ENCODE results near the gene MTCL1.

Gene MTCL1

GRCh38 chr18:8705238-8705960 lies at the start of gene MTCL1:
TSS of gene MTCL1 (plus strand) at chr18:8705556. CDS start at chr18:8705661, 105 bp downstream.
- DNase-seq (ENCODE audit: low read depth), result peak; percentile 10

DNA sequence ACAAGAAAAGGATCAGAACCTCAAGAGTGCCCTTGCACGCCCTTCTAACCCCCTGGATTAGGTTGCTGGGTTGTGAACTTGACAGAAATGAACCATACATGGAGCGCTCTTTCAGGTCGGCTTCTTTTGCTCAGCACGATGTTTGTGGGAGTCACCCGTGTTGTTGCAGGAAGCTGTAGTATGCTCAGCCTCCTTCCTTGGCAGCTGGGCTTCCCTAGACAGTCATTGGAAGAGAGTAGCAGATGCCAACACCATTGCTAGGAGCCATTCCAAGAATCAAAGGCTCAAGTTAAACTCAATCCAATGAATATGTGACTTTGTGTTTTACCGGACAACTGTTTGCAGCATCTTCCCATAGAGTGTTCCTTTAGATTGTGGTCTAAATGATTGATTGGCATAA lies 49.1 kb upstream of the MTCL1 start:
- DNase-seq (ENCODE audit: low read depth), result no peak

- DNase-seq (ENCODE audit: low read depth), result no peak
Observed at GRCh38 chr18:8657050-8657820, 48.1 kb upstream of the MTCL1 start.

DNA sequence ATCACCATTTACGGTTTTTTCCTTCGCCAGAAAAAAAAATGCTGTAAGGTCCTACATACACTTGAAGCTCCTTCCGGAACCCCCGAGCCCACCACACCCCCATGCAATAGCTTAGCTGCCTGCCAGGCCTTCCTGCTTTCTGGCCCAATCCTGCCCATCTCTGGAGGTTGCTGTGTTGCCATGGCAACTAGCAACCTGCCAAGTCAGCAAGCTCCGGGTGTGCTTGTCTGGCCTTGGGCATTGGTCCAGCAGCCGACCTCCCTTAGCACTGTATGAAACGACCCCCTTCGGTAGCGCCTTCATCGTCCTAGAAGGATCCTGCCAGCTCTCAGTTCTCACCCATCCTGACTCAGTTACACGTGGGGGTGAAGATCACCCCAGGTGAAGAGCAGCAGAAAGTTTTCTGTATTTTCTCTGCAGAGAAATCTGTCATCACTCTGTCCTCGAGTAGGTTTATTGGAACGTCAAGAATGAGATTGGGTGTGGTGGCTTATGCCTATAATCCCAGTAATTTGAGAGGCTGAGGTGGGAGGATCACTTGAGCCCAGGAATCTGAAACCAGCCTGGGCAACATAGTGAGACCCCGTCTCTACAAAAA lies 47.4 kb upstream of the MTCL1 start:
- DNase-seq (ENCODE audit: low read depth), result no peak

DNA sequence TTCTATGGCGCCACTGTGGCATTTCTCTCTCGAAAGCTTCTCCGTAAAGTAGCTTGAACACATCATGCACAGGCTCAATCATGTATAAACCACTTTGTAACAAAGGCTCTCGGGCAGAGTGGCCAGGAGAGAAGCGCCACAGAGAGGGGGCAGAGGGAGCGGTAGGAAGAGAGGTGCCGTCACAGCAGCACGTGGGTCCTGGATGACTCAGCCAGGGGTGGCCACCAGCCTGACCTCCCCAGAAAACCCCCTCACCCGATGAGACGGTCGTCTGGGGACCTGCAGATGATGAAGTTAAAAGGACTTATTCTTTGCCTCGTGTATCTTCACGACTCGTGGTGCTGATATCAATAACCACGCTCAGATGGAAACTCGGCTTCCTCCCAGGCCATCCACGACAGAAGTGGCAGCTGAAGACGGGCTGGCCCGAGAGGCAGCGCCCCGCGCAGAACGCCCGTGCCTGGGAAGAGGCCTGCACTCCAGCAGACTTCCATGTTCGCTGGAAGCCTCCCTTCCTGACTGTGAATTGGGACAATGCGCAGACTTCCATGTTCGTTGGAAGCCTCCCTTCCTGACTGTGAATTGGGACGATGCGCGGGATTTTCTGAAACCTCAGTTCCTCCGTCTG lies 46.4 kb upstream of the MTCL1 start:
- DNase-seq (ENCODE audit: low read depth), result no peak

- no peak for DNase-seq (ENCODE audit: low read depth)
Observed at GRCh38 chr18:8659609-8660242, 45.6 kb upstream of the MTCL1 start.

GRCh38 chr18:8660316-8660715 lies 45.0 kb upstream of the MTCL1 start:
- no peak for DNase-seq (ENCODE audit: low read depth)

DNA sequence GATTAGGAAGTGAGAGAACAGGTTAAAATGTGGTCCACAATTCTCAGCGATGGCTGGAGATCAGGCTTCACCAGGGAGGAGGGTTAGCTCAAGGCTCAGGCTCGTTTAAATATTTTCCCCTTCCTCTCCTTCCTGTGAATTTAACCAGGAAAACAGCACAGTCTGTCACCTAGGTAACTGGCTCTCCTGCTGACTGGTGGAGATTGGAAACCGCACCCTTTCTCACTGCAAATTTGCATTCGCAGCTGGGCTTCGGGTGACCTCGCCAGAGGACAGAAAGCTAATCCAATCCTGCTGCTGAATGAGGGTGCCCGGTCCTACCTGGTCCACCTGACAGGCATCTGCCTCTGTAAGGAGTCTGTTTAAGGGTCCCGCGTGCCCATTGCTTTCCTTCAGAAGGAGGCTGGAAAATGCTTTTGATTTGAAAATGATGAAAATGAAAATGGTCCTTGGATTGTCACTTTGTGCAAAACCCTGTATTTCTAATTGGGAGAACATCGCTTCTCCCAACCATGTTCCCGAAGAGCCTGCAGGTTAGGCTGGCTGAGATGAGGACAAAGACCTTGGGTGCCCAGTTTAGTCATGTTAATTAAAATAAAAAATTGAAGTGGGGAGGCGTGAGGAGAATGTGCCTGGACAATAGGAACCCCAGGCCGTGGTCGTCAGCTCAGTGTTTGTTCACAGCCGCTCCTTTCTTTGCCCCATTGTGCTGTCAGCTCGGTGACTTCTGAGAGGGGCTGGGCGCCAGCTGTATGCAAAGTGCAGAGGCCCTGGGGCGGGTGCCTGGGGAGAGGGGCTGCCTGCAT lies 43.4 kb upstream of the MTCL1 start:
- no peak for DNase-seq (ENCODE audit: low read depth)

- DNase-seq (ENCODE audit: low read depth), result no peak
Observed at GRCh38 chr18:8662560-8663255, 42.6 kb upstream of the MTCL1 start.

- DNase-seq (ENCODE audit: low read depth), result no peak
Observed at GRCh38 chr18:8667846-8668245, 37.5 kb upstream of the MTCL1 start.

DNA sequence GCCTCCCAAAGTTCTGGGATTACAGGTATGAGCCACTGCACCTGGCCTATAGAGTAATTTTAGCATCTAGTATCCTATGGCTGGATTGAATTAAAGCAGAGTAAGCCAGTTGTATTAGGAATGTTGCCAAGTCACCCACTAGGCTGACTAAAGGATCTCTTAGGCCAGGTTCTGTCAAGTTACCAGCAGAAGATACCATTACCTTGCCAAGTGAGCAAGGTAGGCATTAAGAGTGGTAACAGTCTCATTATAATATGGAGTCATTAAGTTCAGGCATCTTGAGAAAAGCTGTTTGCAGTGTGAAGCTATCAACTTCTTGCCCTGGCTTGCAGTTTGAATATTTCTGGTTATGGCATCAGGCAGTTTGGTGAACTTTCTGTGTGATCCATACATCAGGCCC lies 37.0 kb upstream of the MTCL1 start:
- no peak for DNase-seq (ENCODE audit: low read depth)

- no peak for DNase-seq (ENCODE audit: low read depth)
Observed at GRCh38 chr18:8669571-8669970, 35.8 kb upstream of the MTCL1 start.

DNA sequence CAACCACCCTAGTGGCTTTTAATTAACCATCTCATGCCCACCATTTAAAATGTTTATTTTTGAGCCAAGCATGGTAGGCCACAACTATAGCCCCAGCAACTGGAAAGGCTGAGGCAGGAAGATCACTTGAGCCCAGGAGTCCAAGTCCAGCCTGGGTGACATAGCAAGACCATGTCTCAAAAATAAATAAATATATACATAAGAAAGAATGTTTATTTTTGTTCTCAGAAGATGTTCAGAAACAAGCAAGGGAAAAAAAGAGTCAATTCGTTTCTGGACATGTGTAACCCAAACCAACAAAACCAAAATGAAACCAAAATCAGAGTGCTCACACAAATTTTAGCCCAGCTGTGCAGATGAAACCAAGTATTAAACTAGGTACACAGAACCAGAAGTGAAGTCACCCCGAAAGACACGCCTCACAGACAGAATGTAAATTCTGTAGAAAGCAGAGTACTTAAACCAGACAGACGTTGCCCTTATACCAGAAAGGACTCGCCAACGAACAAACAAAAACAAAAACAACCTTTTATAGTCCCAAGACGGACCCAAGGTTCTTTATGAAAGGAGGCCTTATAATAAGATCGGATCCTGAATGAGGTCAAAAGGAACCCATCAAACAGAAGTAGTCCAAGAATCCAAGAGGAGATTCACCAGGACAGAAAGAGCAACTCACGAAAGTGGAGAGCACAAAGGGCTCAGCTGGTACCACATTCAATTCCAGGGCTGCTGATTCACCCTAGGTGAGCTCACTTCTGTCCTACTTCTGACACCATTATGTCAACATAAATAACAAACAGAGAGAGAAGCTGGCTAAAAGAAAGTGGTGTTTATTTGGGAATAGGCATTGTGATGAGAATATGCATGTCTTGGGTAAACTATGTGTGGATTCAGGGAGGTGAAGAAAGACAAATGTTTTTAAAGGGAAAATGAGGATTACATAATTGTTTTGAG lies 31.8 kb upstream of the MTCL1 start:
- no peak for DNase-seq (ENCODE audit: low read depth)

DNA sequence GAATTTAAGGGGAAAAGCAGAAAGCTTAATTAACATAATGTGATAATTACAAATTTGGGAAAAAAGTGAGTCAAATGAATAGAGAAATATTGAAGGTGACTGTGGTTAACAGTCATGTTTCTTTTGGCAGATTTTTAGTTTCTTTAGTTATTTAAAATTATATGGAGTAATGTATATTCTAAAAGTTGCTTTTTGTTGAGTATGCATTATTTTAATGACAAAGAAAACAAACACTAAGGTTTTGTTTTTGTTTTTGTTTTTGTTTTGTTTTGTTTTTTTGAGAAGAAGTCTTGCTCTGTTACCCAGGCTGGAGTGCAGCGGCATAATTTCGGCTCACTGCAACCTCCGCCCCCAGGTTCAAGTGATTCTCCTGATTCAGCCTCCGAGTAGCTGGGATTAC lies 30.3 kb upstream of the MTCL1 start:
- no peak for DNase-seq (ENCODE audit: low read depth)

- no peak for DNase-seq (ENCODE audit: low read depth)
Observed at GRCh38 chr18:8681196-8681595, 24.2 kb upstream of the MTCL1 start.

GRCh38 chr18:8684577-8684976 lies 20.8 kb upstream of the MTCL1 start:
- no peak for DNase-seq (ENCODE audit: low read depth)

GRCh38 chr18:8685141-8685913 lies 20.0 kb upstream of the MTCL1 start:
- no peak for DNase-seq (ENCODE audit: low read depth)

GRCh38 chr18:8685914-8686216 lies 19.5 kb upstream of the MTCL1 start:
- no peak for DNase-seq (ENCODE audit: low read depth)

DNA sequence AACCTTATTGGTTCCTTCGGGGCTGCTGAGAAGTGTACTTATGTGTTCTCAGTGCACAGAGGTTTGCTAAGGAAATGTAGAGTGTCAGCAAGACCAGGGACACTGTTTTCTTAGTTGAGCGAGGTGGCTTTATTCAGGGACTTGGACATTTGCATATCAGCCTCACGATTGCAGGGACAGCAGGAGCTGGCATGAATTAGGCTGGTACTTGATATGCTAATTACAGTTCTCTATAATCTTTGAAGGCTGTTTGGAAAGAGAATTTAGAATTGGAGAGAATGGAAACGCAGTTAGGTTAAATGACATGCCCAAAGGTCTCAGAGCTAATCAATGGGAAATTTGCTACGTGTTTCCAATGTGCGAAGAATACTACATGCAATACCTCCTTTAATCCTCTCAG lies 18.7 kb upstream of the MTCL1 start:
- DNase-seq (ENCODE audit: low read depth), result no peak

Measured in stimulated activated CD8-positive, alpha-beta memory T cell treated with anti-CD3 and anti-CD28 coated beads, Interleukin-12 subunit alpha, Interleukin-12 subunit beta, amount 100 ng/mL, for 4 hours (primary cell).